ENCODE measurements around the gene KIAA1217. TPM values are rescaled to one million over a fixed set of nuclear protein-coding genes. Genes with fewer than 3 reads are reported as not detected.

KIAA1217 gene
- total RNA-seq, 1 donor from 2014 or later = 161 TPM

DNA sequence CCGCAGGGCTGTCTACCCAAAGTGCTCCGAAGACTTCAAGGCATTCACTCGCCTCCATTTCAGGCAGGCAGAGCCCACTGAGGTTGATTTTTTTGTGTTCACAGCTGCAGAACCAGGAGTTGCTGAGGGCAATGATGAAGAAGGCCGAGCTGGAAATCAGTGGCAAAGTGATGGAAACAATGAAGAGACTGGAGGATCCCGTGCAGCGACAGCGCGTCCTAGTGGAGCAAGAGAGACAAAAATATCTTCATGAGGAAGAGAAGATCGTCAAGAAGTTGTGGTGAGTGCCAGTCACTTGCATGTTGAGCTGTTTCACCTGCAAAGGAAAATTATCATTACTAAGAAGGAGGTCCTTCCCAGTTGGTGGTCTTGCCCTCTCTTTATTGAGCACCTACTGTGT is 304.2 kb downstream of the KIAA1217 start:
- peaks cover 32% of the 10 kb centered on the region for H3K36me3 Mint-ChIP-seq
- DNase-seq (ENCODE audit: low spot score in 2 of 2, unreplicated experiment in 2 of 2) = no peak
- TF ChIP-seq, protein P1, sequence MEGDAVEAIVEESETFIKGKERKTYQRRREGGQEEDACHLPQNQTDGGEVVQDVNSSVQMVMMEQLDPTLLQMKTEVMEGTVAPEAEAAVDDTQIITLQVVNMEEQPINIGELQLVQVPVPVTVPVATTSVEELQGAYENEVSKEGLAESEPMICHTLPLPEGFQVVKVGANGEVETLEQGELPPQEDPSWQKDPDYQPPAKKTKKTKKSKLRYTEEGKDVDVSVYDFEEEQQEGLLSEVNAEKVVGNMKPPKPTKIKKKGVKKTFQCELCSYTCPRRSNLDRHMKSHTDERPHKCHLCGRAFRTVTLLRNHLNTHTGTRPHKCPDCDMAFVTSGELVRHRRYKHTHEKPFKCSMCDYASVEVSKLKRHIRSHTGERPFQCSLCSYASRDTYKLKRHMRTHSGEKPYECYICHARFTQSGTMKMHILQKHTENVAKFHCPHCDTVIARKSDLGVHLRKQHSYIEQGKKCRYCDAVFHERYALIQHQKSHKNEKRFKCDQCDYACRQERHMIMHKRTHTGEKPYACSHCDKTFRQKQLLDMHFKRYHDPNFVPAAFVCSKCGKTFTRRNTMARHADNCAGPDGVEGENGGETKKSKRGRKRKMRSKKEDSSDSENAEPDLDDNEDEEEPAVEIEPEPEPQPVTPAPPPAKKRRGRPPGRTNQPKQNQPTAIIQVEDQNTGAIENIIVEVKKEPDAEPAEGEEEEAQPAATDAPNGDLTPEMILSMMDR (IDR thresholded peaks at IDR 0.05; ENCODE audit: unreplicated experiment) = no peak
- no peaks in the 10 kb centered on the region for H3K4me1 Mint-ChIP-seq
- no peaks in the 10 kb centered on the region for H3K9me3 Mint-ChIP-seq
- H3K4me3 Mint-ChIP-seq = no peak overlapping the region
- H3K27ac Mint-ChIP-seq = no peak overlapping the region
- H3K27me3 Mint-ChIP-seq (ENCODE audit: low read depth) = no peaks in the 10 kb centered on the region

DNA sequence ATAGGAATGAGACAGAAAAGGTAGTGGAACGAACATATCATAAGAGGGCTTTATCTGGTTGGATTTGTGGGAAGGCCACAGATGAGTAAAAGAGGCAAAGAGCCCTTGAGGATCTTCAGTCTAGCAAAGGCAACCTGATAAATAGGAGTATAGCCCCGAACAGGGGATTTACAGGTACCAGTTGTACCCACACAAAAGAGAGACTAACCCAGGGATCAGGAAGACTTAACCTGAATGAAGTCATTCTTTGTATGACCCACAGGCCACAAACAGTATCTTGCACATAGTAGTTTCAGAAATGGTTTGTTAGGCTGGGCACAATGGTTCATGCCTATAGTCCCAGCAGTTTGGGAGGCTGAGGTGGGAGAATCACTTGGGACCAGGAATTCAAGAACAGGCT is 306.5 kb downstream of the KIAA1217 start:
- H3K27ac Mint-ChIP-seq = no peak overlapping the region
- H3K27me3 Mint-ChIP-seq (ENCODE audit: low read depth) = no peaks in the 10 kb centered on the region
- H3K4me3 Mint-ChIP-seq = no peak overlapping the region
- peaks cover 32% of the 10 kb centered on the region for H3K36me3 Mint-ChIP-seq
- DNase-seq (ENCODE audit: low spot score in 2 of 2, unreplicated experiment in 2 of 2) = no peak
- TF ChIP-seq, protein P1 (IDR thresholded peaks at IDR 0.05; ENCODE audit: unreplicated experiment) = no peak
- H3K4me1 Mint-ChIP-seq = peaks cover 4% of the 10 kb centered on the region
- no peaks in the 10 kb centered on the region for H3K9me3 Mint-ChIP-seq

DNA sequence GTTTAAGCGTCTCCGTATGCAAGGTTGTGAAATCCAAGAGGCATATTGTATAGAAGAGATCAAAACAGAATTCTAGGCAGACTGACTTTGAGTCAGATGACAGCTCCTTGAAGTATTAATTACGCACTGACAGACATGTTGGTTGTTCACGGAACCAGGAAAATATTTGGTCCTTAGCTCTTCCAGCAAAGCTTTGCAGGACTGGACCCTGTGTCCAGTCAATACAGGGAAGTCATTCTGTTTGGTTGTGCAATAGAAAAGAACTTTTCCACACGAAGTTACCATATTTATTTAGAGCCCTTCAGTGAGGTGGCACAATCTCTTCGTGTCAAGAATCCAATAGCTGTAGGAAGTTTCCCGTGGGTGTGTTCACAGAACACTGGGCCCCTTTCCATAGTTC is 309.5 kb downstream of the KIAA1217 start:
- Mint-ChIP-seq H3K27me3 (ENCODE audit: low read depth) (no peaks in the 10 kb centered on the region), H3K9me3 (no peaks in the 10 kb centered on the region), H3K36me3 (peaks cover 33% of the 10 kb centered on the region), H3K4me3 (no peak overlapping the region), H3K4me1 (peaks cover 4% of the 10 kb centered on the region), H3K27ac (peak overlapping the region; percentile 76)
- TF ChIP-seq, protein P1 (IDR thresholded peaks at IDR 0.05; ENCODE audit: unreplicated experiment) = no peak
- no peak for DNase-seq (ENCODE audit: low spot score in 2 of 2, unreplicated experiment in 2 of 2)

DNA sequence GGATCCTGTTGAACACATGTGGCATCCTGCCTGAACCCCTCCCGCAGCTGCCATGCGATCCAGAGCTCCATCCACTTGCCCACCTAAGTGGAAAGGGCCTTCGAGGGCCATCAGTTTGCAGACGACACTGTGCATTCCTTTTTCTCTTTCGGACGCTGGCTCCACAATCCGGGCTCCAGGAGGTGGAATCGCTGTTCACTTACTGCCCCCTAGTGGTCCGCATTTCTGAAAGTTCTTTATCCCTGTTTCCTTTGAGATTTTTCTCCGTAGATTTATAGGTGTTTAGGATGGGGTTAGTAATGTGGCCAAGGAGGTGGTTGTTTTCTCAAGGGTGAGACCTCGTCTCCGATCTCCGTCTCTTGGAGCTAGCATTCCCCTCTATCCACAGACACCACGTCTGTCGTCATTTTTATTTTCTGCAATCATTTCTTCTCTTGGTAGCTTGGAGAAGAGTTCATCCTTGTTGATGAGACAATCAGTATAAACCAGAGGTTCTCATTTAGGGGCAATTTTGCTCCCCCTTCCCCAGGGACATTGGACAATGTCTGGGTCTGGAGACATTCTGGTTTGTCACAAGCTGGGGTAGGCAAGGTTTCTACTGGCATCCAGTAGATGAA is 310.2 kb downstream of the KIAA1217 start:
- Mint-ChIP-seq H3K36me3 (peaks cover 34% of the 10 kb centered on the region), H3K4me1 (peaks cover 4% of the 10 kb centered on the region), H3K27ac (peak overlapping the region; percentile 76), H3K27me3 (ENCODE audit: low read depth) (no peaks in the 10 kb centered on the region), H3K4me3 (no peak overlapping the region), H3K9me3 (peaks cover 4% of the 10 kb centered on the region)
- TF ChIP-seq, protein P1 (IDR thresholded peaks at IDR 0.05; ENCODE audit: unreplicated experiment) = peak; percentile 90
- DNase-seq (ENCODE audit: low spot score in 2 of 2, unreplicated experiment in 2 of 2) = peak; percentile 38 to 73

DNA sequence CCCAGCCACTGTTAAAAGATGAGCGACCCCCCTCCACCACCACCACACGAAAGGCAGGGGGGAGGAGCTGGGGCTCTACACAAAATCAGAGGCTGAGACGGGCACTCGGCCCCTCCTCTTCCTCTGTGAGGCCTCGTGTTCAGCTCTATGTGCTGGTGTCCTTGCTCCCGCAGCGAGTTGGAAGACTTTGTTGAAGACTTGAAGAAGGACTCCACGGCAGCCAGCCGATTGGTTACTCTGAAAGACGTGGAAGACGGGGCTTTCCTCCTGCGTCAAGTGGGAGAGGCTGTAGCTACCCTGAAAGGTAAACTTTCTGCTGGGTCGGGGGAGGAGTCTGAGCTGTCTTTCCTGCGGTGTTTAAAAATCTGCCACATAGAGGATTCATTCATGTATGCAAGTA is 311.0 kb downstream of the KIAA1217 start:
- Mint-ChIP-seq H3K36me3 (peaks cover 41% of the 10 kb centered on the region), H3K4me3 (no peak overlapping the region), H3K9me3 (peaks cover 4% of the 10 kb centered on the region), H3K27me3 (ENCODE audit: low read depth) (no peaks in the 10 kb centered on the region), H3K27ac (no peak overlapping the region), H3K4me1 (peaks cover 4% of the 10 kb centered on the region)
- TF ChIP-seq, protein P1 (IDR thresholded peaks at IDR 0.05; ENCODE audit: unreplicated experiment) = no peak
- DNase-seq (ENCODE audit: low spot score in 2 of 2, unreplicated experiment in 2 of 2) = no peak
